Skeletal muscle tissue (tissue), 4 donors: ENCODE data around the gene LZTS3. TPM values are rescaled to one million over a fixed set of nuclear protein-coding genes. Genes with fewer than 3 reads are reported as not detected.

ENCODE experiments used
- H3K27ac ChIP-seq: one replicate; pipeline ENCODE4 v1.7.0; 2013; ENCODE audit warnings: mild to moderate bottlenecking, low read depth, low read length, inconsistent platforms
- H3K27me3 ChIP-seq, 3 donors: one replicate each; pipeline ENCODE4 v1.7.0; 2013; ENCODE audit warnings: low read length in 3 of 3; ENCODE audit not compliant: control insufficient read depth in 3 of 3, insufficient read depth in 3 of 3
- H3K36me3 ChIP-seq, 3 donors: one replicate each; pipeline ENCODE4 v1.7.0; 2013; ENCODE audit warnings: low read length in 3 of 3; ENCODE audit not compliant: control insufficient read depth in 3 of 3, insufficient read depth in 3 of 3
- H3K4me1 ChIP-seq, 3 donors: one replicate each; pipeline ENCODE4 v1.7.0; 2013; ENCODE audit warnings: low read length in 3 of 3, mild to moderate bottlenecking in 3 of 3; ENCODE audit not compliant: control insufficient read depth in 3 of 3, insufficient read depth in 3 of 3
- H3K4me3 ChIP-seq, 3 donors: one replicate each; pipeline ENCODE4 v1.7.0; 2013; ENCODE audit warnings: low read length in 3 of 3
- H3K9ac ChIP-seq, 3 donors: one replicate each; pipeline ENCODE4 v1.7.0; 2013; ENCODE audit warnings: low read length in 3 of 3, mild to moderate bottlenecking in 3 of 3, moderate library complexity in 2 of 3, low read depth in 1 of 3
- H3K9me3 ChIP-seq, 3 donors: one replicate each; pipeline ENCODE4 v1.7.0; 2013; ENCODE audit warnings: low read length in 3 of 3; ENCODE audit not compliant: control insufficient read depth in 3 of 3
- total RNA-seq: library from RNA; depleted of rRNA; stranded (reverse); fragments of >200 nt; gene quantifications from one replicate; pipeline ENCODE4 v1.2.3, GENCODE V29; 2014
- donor health status: Osteomylitis.

LZTS3 gene
- total RNA-seq, 1 donor from 2014 or later: 1.6 TPM

GRCh38 chr20:3177746-3178485, 4.6 kb upstream of the LZTS3 start:
- no peaks in the 10 kb centered on the region for H3K9me3 ChIP-seq
- H3K9ac ChIP-seq: no peak overlapping the region
- peaks cover 0 to 4% (median 0%) of the 10 kb centered on the region in 3 donors for H3K36me3 ChIP-seq
- peaks cover 3 to 8% (median 6%) of the 10 kb centered on the region in 3 donors for H3K4me1 ChIP-seq
- no peak overlapping the region for H3K4me3 ChIP-seq
- peaks cover 0 to 8% (median 0%) of the 10 kb centered on the region in 3 donors for H3K27me3 ChIP-seq
- H3K27ac ChIP-seq: no peak overlapping the region

DNA sequence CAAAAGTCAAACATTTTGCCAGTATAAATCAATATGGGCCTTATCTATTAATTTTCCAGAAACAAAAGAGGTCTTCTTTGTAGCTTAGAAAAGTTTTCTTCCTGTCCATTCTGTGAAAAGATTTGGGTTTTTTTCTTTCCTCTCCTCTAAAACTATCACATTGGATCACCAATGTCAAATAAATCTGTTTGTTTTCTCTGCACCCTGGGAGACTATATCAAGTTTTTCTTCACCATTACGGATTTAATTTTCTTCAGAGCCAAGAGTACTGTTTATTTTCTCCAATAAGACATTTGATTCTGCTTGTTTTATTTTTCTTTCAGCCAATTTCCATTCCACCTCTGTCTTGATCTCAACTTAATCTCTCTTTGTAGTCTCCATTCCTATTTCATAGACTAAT, 1.9 kb upstream of the LZTS3 start:
- Histone ChIP-seq H3K36me3 (peaks cover 0 to 1% (median 0%) of the 10 kb centered on the region in 3 donors), H3K9ac (no peak overlapping the region), H3K4me1 (peaks cover 10 to 15% (median 13%) of the 10 kb centered on the region in 3 donors), H3K27me3 (peaks cover 0 to 8% (median 0%) of the 10 kb centered on the region in 3 donors), H3K27ac (no peak overlapping the region), H3K4me3 (no peak overlapping the region), H3K9me3 (no peaks in the 10 kb centered on the region)

DNA sequence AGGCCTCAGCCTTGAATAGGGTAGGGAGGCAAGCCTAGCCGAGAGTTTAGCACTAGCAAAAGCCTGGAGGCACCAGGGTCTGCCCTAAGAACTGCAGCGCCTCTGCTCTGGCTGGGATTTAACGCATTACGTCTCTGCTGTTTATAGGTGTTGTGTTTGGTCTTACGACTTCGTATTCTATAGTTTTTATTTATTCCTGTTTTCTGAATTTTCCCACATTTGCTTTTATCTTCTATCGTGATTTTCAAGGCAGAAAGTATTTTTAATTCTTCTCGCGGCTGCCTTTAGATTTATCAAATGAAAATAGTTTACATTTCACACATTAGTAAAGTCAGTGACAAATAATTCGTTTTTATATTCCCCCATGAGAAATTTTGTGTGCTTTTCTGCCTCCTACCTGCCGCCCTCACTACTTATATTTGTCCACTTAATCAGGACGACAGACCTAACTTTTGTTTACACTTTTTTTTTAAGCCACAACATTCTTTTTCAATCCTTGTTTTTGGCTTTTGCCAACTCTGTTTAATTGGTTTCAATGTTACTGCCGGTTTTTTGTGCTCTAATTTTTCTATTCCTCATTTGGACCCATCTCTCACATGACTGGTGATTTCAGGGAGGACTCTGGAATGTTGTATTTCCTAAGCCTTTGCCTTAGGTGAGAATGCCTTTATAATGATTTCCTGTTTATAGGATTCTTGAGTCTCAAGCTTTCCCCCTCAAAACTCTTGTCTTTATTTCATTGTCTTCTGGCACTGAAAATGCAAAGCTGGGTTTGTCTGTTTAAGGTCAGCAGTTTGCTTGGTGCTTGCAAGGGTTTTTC, 1.3 kb upstream of the LZTS3 start:
- H3K27me3 ChIP-seq: peaks cover 0 to 8% (median 0%) of the 10 kb centered on the region in 3 donors
- H3K9me3 ChIP-seq: no peaks in the 10 kb centered on the region
- H3K4me1 ChIP-seq: peaks cover 10 to 15% (median 13%) of the 10 kb centered on the region in 3 donors
- peak overlapping the region; percentile 82 to 94 (median 94) for H3K4me3 ChIP-seq
- H3K9ac ChIP-seq: peak overlapping the region; percentile 77 to 90 (median 81)
- H3K36me3 ChIP-seq: no peaks in the 10 kb centered on the region
- H3K27ac ChIP-seq: peak overlapping the region; percentile 69

GRCh38 chr20:3173610-3174441, 477 bp upstream of the LZTS3 start:
- peak overlapping the region; percentile 77 to 90 (median 81) for H3K9ac ChIP-seq
- H3K27me3 ChIP-seq: peaks cover 0 to 13% (median 0%) of the 10 kb centered on the region in 3 donors
- H3K27ac ChIP-seq: peak overlapping the region; percentile 69

DNA sequence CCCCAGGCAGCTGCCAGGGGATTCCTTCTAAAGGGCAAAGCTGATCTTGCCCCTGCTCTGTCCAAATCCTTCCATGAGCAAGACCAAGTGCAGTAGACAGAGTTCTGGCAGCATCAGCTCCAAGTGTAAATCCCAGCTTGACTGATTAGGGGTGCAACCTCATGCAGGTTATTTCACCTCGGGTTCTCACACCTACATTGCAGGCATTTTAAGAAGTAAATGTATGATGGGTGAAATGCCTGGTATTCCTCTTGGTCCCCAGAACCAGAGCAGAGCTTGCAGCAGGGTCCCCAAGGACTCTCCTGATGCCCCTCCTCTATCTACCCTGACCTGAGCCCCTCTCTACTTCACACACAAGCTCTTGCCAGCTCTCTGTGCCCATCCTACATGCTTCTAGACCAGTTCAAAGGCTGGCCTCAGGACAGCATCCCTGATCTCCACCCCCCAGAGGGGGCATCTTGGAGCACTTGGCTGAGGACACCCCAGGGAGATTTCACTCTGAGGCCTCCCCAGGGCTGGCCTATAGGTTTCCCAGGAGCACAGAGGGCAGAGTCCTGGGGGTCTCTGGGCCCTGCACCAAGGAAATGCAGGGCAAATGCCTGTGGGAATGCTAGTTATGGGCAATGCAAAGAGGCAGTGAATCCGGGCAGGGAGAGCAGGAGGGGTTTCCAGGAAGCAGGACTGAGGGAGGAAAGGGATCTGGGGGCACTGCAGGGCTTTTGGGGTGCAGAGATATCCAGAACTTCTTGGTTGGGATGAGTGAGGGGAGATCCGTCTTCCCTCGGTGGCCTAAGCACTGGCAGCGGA, 1.0 kb downstream of the LZTS3 start:
- H3K4me1 ChIP-seq: peaks cover 10 to 15% (median 13%) of the 10 kb centered on the region in 3 donors
- no peak overlapping the region for H3K27ac ChIP-seq
- H3K27me3 ChIP-seq: peaks cover 0 to 14% (median 0%) of the 10 kb centered on the region in 3 donors
- H3K9me3 ChIP-seq: no peaks in the 10 kb centered on the region
- H3K4me3 ChIP-seq: peak overlapping the region; percentile 72 to 94 (median 94)
- H3K9ac ChIP-seq: peak overlapping the region; percentile 43 to 90 (median 77)
- H3K36me3 ChIP-seq: no peaks in the 10 kb centered on the region

More at GRCh38 chr20:3173610-3174441, 477 bp upstream of the LZTS3 start:
- H3K9me3 ChIP-seq: no peaks in the 10 kb centered on the region
- H3K4me1 ChIP-seq: peaks cover 10 to 15% (median 13%) of the 10 kb centered on the region in 3 donors
- H3K4me3 ChIP-seq: peak overlapping the region; percentile 82 to 94 (median 94)
- no peaks in the 10 kb centered on the region for H3K36me3 ChIP-seq

DNA sequence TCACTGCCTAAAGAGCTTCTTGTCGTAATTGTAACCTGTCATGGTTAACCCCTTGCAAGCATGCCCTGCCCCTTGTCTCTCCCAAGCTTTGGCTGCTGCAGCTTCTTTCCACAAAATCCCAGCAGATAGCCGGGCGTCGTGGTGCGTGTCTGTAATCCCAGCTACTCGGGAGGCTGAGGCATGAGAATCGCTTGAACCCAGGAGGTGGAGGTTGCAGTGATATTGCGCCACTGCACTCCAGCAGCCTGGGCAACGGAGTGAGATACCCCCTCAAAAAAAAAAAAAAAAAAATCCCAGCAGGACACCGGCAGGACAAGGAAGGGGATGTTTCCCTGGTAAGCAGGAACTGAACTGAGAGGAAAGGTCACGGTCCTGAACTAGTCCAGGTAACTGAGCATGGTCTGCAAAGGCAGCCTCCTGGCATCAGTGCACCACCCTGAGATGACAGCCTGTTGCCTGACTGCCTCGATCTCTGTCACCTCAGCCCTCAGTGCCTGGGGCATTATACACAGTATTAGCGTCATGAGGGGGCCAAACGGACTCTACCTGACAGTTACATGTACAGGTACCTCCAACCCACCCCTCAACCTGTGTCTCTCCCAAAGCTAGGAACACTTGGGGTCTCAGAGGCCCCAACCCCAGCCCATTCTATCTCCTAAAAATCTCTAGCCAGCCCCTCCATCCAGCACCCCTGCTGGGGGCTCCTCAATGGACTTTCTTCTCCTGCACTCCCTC, 1.8 kb downstream of the LZTS3 start:
- peaks cover 0 to 14% (median 0%) of the 10 kb centered on the region in 3 donors for H3K27me3 ChIP-seq

GRCh38 chr20:3168829-3169590, 4.3 kb downstream of the LZTS3 start:
- Histone ChIP-seq H3K4me1 (peaks cover 6 to 16% (median 14%) of the 10 kb centered on the region in 3 donors), H3K36me3 (no peaks in the 10 kb centered on the region), H3K27ac (no peak overlapping the region), H3K4me3 (no peak overlapping the region), H3K27me3 (peaks cover 0 to 10% (median 0%) of the 10 kb centered on the region in 3 donors), H3K9ac (no peak overlapping the region), H3K9me3 (no peaks in the 10 kb centered on the region)

More for the DNA sequence above, 1.8 kb downstream of the LZTS3 start:
- Histone ChIP-seq H3K9me3 (no peaks in the 10 kb centered on the region), H3K4me1 (peaks cover 10 to 15% (median 13%) of the 10 kb centered on the region in 3 donors), H3K9ac (peak overlapping the region in 1 of 3 donors; percentile 45), H3K27ac (no peak overlapping the region), H3K36me3 (no peaks in the 10 kb centered on the region), H3K4me3 (no peak overlapping the region)
